Transverse colon (tissue), 4 donors: Measurements from ENCODE around the gene UBE2F. TPM values are rescaled to one million over a fixed set of nuclear protein-coding genes. Genes with fewer than 3 reads are reported as not detected.

Experiments used
- DNase-seq: peaks from one replicate; pipeline ENCODE4 v3.0.0-alpha.2; 2019
- H3K27ac ChIP-seq, 4 donors: fragments of 200-600 bp; sonication (generic); 2 replicates each; pipeline ENCODE4 v1.5.1; 2016 to 2018; ENCODE audit warnings: inconsistent platforms in 4 of 4
- H3K27me3 ChIP-seq: fragments of 200-600 bp; sonication (generic); 2 replicates; pipeline ENCODE4 v1.5.1; 2017; ENCODE audit warnings: inconsistent platforms
- H3K36me3 ChIP-seq, 4 donors: fragments of 200-600 bp; sonication (generic); 2 replicates each; pipeline ENCODE4 v1.5.1; 2017 to 2019; ENCODE audit warnings: inconsistent platforms in 4 of 4
- H3K4me1 ChIP-seq, 4 donors: fragments of 200-600 bp; sonication (generic); 2 replicates each; pipeline ENCODE4 v1.5.1; 2017 to 2020; ENCODE audit warnings: inconsistent platforms in 4 of 4
- H3K4me3 ChIP-seq, 4 donors: fragments of 200-600 bp; sonication (generic); 1 replicate in 1 of 4; 2 replicates in 3 of 4; pipeline versions ENCODE4 v1.5.1 to v1.6.1; 2017 to 2019; ENCODE audit warnings: inconsistent platforms in 4 of 4
- H3K9me3 ChIP-seq, 2 donors: fragments of 200-600 bp; sonication (generic); 2 replicates each; pipeline ENCODE4 v1.5.1; 2017 to 2019; ENCODE audit warnings: inconsistent platforms in 2 of 2
- EP300 ChIP-seq: sonication (generic); formaldehyde crosslinking; IDR thresholded peaks from one replicate; pipeline ENCODE4 v1.6.1; 2017; ENCODE audit warnings: antibody characterized with exemption, low read depth
- POLR2A ChIP-seq: fragments of 450-650 bp; IDR thresholded peaks from one replicate; pipeline ENCODE4 v1.6.1; 2016; ENCODE audit warnings: antibody characterized with exemption, mild to moderate bottlenecking, moderate library complexity
- POLR2AphosphoS5 ChIP-seq, 3 donors: sonication (generic); formaldehyde crosslinking; IDR thresholded peaks; one replicate each; pipeline ENCODE4 v1.6.1; 2016; ENCODE audit warnings: antibody characterized with exemption in 3 of 3
- WGBS, 2 donors: methylation state at CpG; one replicate each; pipeline ENCODE4 v1.1.5; 2018; ENCODE audit warnings: low coverage in 1 of 2; 5-methylcytosine and 5-hydroxymethylcytosine counted together
- in situ Hi-C, 4 donors: fragments of 200-750 bp; cut with MboI; loops; one replicate each; pipeline versions ENCODE4 v1.15.0 to v1.15.1; 2017; ENCODE audit warnings: low sequenced_read_pairs in 3 of 4, low pct_ligation_motif_present in 1 of 4, low pct_unique_long_range_greater_than_20kb in 1 of 4
- intact Hi-C: fragments of 100-400 bp; cut with DNase I; formaldehyde crosslinking; loops from one replicate; pipeline ENCODE4 v1.15.1; 2023; ENCODE audit warnings: low total_unique reads
- total RNA-seq, 4 donors: library from RNA; depleted of rRNA; stranded (reverse); fragments of >200 nt; gene quantifications; one replicate each; pipeline ENCODE4 v1.1.0, GENCODE V29; 2016
- TF ChIP-seq, protein P1 (sequence below), 5 experiments: fragments of 200-600 bp in 3 of 5; fragments of 450-650 bp in 2 of 5; sonication (generic) in 3 of 5; IDR thresholded peaks; 1 replicate in 2 of 5; 2 replicates in 3 of 5; pipeline ENCODE4 v1.5.1; 2016 to 2017; ENCODE audit warnings: antibody characterized with exemption in 5 of 5, inconsistent platforms in 3 of 5, mild to moderate bottlenecking in 2 of 5, moderate library complexity in 1 of 5

UBE2F gene
- total RNA-seq, 4 donors from 2014 or later: 66.8 to 79.4 (median 70.5) TPM

DNA sequence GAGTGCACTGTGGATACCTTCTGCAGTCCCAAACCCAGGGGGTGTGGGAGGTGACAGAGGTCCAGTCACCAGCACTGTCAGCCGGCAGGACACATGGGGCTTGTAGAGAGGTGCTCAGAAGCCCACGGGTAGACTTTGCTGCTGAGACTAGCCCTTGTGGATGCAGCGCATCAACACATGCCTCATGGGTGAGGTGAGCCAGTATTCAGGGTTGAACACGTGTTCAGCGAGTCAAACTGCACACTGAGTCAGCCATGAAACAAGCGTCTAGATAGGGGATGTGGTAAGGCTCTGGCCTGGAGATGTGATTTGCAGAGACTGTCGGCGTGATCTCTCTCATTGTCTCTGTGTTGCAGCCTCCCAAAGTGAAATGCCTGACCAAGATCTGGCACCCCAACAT, 58.2 kb downstream of the UBE2F start:
- TF ChIP-seq POLR2AphosphoS5 (IDR thresholded peaks at IDR 0.05): no peak
- no peak for TF ChIP-seq POLR2A
- TF ChIP-seq, protein P1, sequence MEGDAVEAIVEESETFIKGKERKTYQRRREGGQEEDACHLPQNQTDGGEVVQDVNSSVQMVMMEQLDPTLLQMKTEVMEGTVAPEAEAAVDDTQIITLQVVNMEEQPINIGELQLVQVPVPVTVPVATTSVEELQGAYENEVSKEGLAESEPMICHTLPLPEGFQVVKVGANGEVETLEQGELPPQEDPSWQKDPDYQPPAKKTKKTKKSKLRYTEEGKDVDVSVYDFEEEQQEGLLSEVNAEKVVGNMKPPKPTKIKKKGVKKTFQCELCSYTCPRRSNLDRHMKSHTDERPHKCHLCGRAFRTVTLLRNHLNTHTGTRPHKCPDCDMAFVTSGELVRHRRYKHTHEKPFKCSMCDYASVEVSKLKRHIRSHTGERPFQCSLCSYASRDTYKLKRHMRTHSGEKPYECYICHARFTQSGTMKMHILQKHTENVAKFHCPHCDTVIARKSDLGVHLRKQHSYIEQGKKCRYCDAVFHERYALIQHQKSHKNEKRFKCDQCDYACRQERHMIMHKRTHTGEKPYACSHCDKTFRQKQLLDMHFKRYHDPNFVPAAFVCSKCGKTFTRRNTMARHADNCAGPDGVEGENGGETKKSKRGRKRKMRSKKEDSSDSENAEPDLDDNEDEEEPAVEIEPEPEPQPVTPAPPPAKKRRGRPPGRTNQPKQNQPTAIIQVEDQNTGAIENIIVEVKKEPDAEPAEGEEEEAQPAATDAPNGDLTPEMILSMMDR (IDR thresholded peaks at IDR 0.05): no peak
- TF ChIP-seq EP300: no peak
- no peak for DNase-seq
- intact Hi-C loops: no loop called here
- in situ Hi-C loops: no loop called here
- H3K4me3 ChIP-seq: no peak overlapping the region
- 96% methylated on average over 8 of the region's 8 CpGs; no CpG with 5 or more reads in 1 of the 2 donors for WGBS, 2 donors
- no peak overlapping the region for H3K27ac ChIP-seq
- H3K36me3 ChIP-seq: peaks cover 0 to 6% (median 2%) of the 10 kb centered on the region in 4 donors
- no peaks in the 10 kb centered on the region for H3K4me1 ChIP-seq
- H3K9me3 ChIP-seq: no peaks in the 10 kb centered on the region
- no peaks in the 10 kb centered on the region for H3K27me3 ChIP-seq

DNA sequence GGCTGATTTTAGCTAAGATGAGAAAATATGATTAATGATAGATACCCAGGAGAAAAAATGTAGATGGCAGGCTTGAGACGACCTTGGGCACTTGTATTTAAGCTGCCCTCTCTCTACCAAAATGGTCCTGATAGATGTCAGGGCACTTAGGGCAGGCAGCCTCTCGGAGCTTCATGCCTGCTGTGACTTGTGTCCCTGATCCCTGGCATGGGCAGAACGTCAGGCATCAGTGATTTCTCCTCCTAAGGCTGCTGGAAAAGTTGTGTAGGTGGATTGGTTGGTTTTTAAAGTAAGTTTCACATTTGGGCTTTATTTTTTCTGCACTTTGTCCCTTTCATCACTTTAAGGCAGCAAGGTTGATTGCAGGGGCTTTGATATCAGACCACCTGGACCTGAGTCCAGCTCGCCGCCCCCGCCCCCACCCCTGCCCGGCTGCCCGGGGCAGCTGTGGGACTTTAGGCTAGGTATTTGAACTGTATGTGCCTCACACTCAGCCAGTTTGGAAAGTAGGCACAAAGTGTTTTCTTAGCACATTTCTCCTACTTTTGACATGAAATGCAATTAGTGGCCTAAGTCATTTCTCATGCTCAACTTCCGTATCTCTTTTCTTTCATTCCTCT, 59.0 kb downstream of the UBE2F start:
- Histone ChIP-seq H3K27me3 (no peaks in the 10 kb centered on the region), H3K9me3 (no peaks in the 10 kb centered on the region), H3K27ac (no peak overlapping the region), H3K4me1 (no peaks in the 10 kb centered on the region), H3K4me3 (no peak overlapping the region), H3K36me3 (peaks cover 0 to 10% (median 3%) of the 10 kb centered on the region in 4 donors)
- DNase-seq: no peak
- in situ Hi-C loops (no loop called here), intact Hi-C loops (no loop called here)
- WGBS, 2 donors: 80 to 93% methylated on average over 2 to 9 of the region's 9 CpGs
- no peak for TF ChIP-seq POLR2AphosphoS5 (IDR thresholded peaks at IDR 0.05)
- no peak for TF ChIP-seq POLR2A
- TF ChIP-seq, protein P1 (IDR thresholded peaks at IDR 0.05): no peak
- no peak for TF ChIP-seq EP300

DNA sequence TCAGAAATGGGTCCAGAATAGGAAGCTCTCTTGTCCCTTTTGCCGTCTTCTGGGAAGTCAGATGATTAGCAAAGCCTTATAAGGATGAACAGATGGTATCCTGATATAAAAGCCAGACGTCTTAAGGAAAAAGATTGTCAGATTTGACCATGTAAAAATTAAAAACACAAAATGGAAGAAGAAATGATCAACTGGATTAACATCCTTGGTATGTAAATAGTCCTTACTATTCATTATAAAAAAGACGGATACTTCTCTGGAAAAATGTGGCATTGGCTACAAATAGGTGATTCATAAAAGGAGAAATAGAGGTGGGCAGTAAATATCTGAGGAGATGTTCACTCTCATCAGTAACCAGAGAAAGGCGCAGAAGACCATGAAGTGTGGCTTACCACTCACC, 60.2 kb downstream of the UBE2F start:
- Histone ChIP-seq H3K27ac (no peak overlapping the region), H3K4me1 (no peaks in the 10 kb centered on the region), H3K36me3 (peaks cover 0 to 15% (median 3%) of the 10 kb centered on the region in 4 donors), H3K27me3 (no peaks in the 10 kb centered on the region), H3K9me3 (no peaks in the 10 kb centered on the region), H3K4me3 (no peak overlapping the region)
- in situ Hi-C loops: no loop called here
- no peak for TF ChIP-seq POLR2A
- no peak for TF ChIP-seq POLR2AphosphoS5 (IDR thresholded peaks at IDR 0.05)
- TF ChIP-seq EP300: no peak
- 77 to 85% methylated on average over 4 of the region's 4 CpGs for whole genome bisulfite sequencing, 2 donors
- intact Hi-C loops: no loop called here
- DNase-seq: no peak

DNA sequence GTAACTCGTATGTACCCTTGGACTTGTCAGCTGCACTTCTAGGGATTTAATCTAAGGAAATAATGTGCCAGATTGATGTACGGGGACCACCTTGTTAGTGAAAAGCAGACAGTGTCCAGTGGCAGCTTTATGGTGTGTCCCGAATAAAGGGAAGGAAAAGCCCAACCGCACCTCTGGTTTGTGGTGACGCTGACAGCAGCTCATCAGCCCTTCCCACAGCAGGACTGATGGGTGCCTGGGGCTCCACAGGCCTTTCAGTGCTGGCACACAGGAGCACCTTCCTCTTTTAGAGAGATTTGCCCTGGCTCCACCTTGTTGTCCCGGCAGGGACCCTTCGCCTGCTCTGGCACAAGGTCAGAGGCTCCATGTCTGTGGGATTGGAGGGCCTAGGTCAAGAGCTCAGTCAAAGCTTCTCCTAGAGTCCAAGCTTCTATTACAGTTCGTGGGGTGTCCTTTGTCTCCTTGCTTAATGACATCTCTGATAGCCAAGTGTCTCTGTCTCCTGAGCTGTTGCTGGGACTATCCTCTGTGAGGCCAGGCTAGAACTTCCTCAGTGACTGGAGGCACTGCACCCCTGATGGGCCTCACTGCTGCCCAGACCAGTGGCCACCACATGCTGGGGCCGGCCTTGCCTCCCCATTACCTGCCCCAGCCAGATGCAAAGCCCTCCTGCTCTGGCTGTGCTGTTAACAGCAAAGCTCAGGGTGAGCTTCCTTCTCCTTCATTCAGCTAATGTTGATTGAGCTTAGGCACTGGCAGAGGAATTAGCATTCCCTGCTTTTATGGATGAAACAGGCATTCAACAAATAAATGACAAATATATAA, 61.0 kb downstream of the UBE2F start:
- Histone ChIP-seq H3K36me3 (peaks cover 0 to 16% (median 3%) of the 10 kb centered on the region in 4 donors), H3K9me3 (no peaks in the 10 kb centered on the region), H3K27ac (no peak overlapping the region), H3K27me3 (no peaks in the 10 kb centered on the region), H3K4me1 (no peaks in the 10 kb centered on the region), H3K4me3 (no peak overlapping the region)
- DNase-seq: no peak
- intact Hi-C loops: no loop called here
- TF ChIP-seq, protein P1 (IDR thresholded peaks at IDR 0.05): no peak
- TF ChIP-seq EP300: no peak
- no peak for TF ChIP-seq POLR2A
- TF ChIP-seq POLR2AphosphoS5 (IDR thresholded peaks at IDR 0.05): no peak
- 81% methylated on average over 9 of the region's 9 CpGs; no CpG with 5 or more reads in 1 of the 2 donors for WGBS, 2 donors
- in situ Hi-C loops: no loop called here
